ENCODE results near the gene FXN.
"Not testable (repeated sequence)": the region's sequence is repeated elsewhere in the genome, so short reads cannot be mapped to it uniquely, and the experiment has no call there.

FXN gene

GRCh38 chr9:69023650-69024049 is 11.9 kb upstream of the FXN start:
- no peak for DNase-seq (ENCODE audit: low read depth in 2 of 2)

GRCh38 chr9:69027355-69028097 is 8.0 kb upstream of the FXN start:
- DNase-seq (ENCODE audit: low read depth in 2 of 2): peak in 1 of 2 donors; percentile 19

- peak in 1 of 2 donors; percentile 13 for DNase-seq (ENCODE audit: low read depth in 2 of 2)
These were observed 6.8 kb upstream of the FXN start for GRCh38 chr9:69028754-69029153.

- no peak for DNase-seq (ENCODE audit: low read depth in 2 of 2)
These were observed 6.0 kb upstream of the FXN start for GRCh38 chr9:69029535-69029934.

GRCh38 chr9:69030851-69031645 is 4.5 kb upstream of the FXN start:
- no peak for DNase-seq (ENCODE audit: low read depth in 2 of 2)

- no peak for DNase-seq (ENCODE audit: low read depth in 2 of 2)
These were observed 1.5 kb upstream of the FXN start for GRCh38 chr9:69034071-69034470.

GRCh38 chr9:69036309-69036708 is 757 bp downstream of the FXN start:
- DNase-seq (ENCODE audit: low read depth in 2 of 2): peak in 1 of 2 donors; percentile 18

GRCh38 chr9:69036799-69037198 is 1.2 kb downstream of the FXN start:
- no peak for DNase-seq (ENCODE audit: low read depth in 2 of 2)

- DNase-seq (ENCODE audit: low read depth in 2 of 2): no peak
These were observed 5.1 kb downstream of the FXN start for GRCh38 chr9:69040646-69041045.

- DNase-seq (ENCODE audit: low read depth in 2 of 2): no peak
These were observed 9.0 kb downstream of the FXN start for GRCh38 chr9:69044240-69045219.

- no peak for DNase-seq (ENCODE audit: low read depth in 2 of 2)
These were observed 10.3 kb downstream of the FXN start for GRCh38 chr9:69045821-69046220.

GRCh38 chr9:69046723-69047122 is 11.2 kb downstream of the FXN start:
- no peak for DNase-seq (ENCODE audit: low read depth in 2 of 2)

GRCh38 chr9:69047371-69047770 is 11.8 kb downstream of the FXN start:
- DNase-seq (ENCODE audit: low read depth in 2 of 2): no peak

GRCh38 chr9:69049094-69049493 is 13.5 kb downstream of the FXN start:
- DNase-seq (ENCODE audit: low read depth in 2 of 2): no peak

GRCh38 chr9:69050936-69051335 is 15.4 kb downstream of the FXN start:
- not testable (repeated sequence) for DNase-seq (ENCODE audit: low read depth in 2 of 2)

- no peak for DNase-seq (ENCODE audit: low read depth in 2 of 2)
These were observed 19.4 kb downstream of the FXN start for GRCh38 chr9:69054989-69055388.

- no peak for DNase-seq (ENCODE audit: low read depth in 2 of 2)
These were observed 20.8 kb downstream of the FXN start for GRCh38 chr9:69056191-69056815.

- no peak for DNase-seq (ENCODE audit: low read depth in 2 of 2)
These were observed 22.5 kb downstream of the FXN start for GRCh38 chr9:69058101-69058500.

GRCh38 chr9:69060766-69061165 is 25.2 kb downstream of the FXN start:
- no peak for DNase-seq (ENCODE audit: low read depth in 2 of 2)

- no peak for DNase-seq (ENCODE audit: low read depth in 2 of 2)
These were observed 26.6 kb downstream of the FXN start for GRCh38 chr9:69062195-69062594.

- no peak for DNase-seq (ENCODE audit: low read depth in 2 of 2)
These were observed 28.3 kb downstream of the FXN start for GRCh38 chr9:69063839-69064238.

GRCh38 chr9:69065660-69066059 is 30.1 kb downstream of the FXN start:
- no peak for DNase-seq (ENCODE audit: low read depth in 2 of 2)
